Peyer's patch (tissue), 4 donors: Measurements from ENCODE around the gene SPG7. TPM values are rescaled to one million over a fixed set of nuclear protein-coding genes. Genes with fewer than 3 reads are reported as not detected.
A peak's percentile ranks its signal among the peaks of the same experiment; 100 is the strongest.

ENCODE experiments used
- DNase-seq, 3 donors: peaks; one replicate each; pipeline ENCODE4 v3.0.0-alpha.2; 2017 to 2019
- H3K27ac ChIP-seq, 4 donors: fragments of 200-600 bp; sonication (generic); one replicate each; pipeline ENCODE4 v1.5.1; 2016 to 2019
- H3K27me3 ChIP-seq, 2 donors: fragments of 200-600 bp; sonication (generic); one replicate each; pipeline ENCODE4 v1.5.1; 2019
- H3K36me3 ChIP-seq, 3 donors: fragments of 200-600 bp; sonication (generic); one replicate each; pipeline ENCODE4 v1.5.1; 2016 to 2019
- H3K4me1 ChIP-seq, 4 donors: fragments of 200-600 bp; sonication (generic); one replicate each; pipeline ENCODE4 v1.5.1; 2016 to 2019
- H3K4me3 ChIP-seq, 4 donors: fragments of 200-600 bp; sonication (generic); 1 replicate in 3 of 4; 2 replicates in 1 of 4; pipeline ENCODE4 v1.5.1; 2016 to 2019; ENCODE audit warnings: mild to moderate bottlenecking in 1 of 4
- H3K9me3 ChIP-seq, 4 donors: fragments of 200-600 bp; sonication (generic); one replicate each; pipeline ENCODE4 v1.5.1; 2016 to 2019; ENCODE audit warnings: mild to moderate bottlenecking in 1 of 4
- CTCF ChIP-seq, 6 experiments: fragments of 450-650 bp in 4 of 6; fragments of 200-600 bp in 2 of 6; sonication (generic) in 1 of 6; IDR thresholded peaks; one replicate each; pipeline ENCODE4 v1.5.1; 2017 to 2019; ENCODE audit warnings: antibody characterized with exemption in 6 of 6, mild to moderate bottlenecking in 3 of 6, moderate library complexity in 1 of 6
- POLR2A ChIP-seq, 2 donors: fragments of 450-650 bp; IDR thresholded peaks; one replicate each; pipeline ENCODE4 v1.5.1; 2017; ENCODE audit warnings: antibody characterized with exemption in 2 of 2, mild to moderate bottlenecking in 2 of 2, moderate library complexity in 2 of 2
- total RNA-seq, 4 donors: library from RNA; depleted of rRNA; stranded (reverse); fragments of >200 nt; gene quantifications; one replicate each; pipeline ENCODE4 v1.1.0, GENCODE V29; 2016

The SPG7 gene
- total RNA-seq, 4 donors from 2014 or later: 242 to 461 (median 378) TPM

- Histone ChIP-seq H3K9me3 (no peaks in the 10 kb centered on the region), H3K4me3 (no peak overlapping the region), H3K36me3 (no peaks in the 10 kb centered on the region), H3K4me1 (peaks cover 0 to 18% (median 0%) of the 10 kb centered on the region in 4 donors), H3K27ac (no peak overlapping the region), H3K27me3 (no peaks in the 10 kb centered on the region)
- TF ChIP-seq POLR2A (IDR thresholded peaks at IDR 0.05) (no peak), CTCF (IDR thresholded peaks at IDR 0.05) (no peak)
- no peak for DNase-seq
These were observed 73.0 kb downstream of the SPG7 start for GRCh38 chr16:89581045-89581695.

GRCh38 chr16:89581861-89582563, 73.8 kb downstream of the SPG7 start:
- Histone ChIP-seq H3K4me1 (peaks cover 0 to 16% (median 0%) of the 10 kb centered on the region in 4 donors), H3K4me3 (no peak overlapping the region), H3K27ac (peak overlapping the region in 3 of 4 donors; percentile 58 to 79 (median 60)), H3K27me3 (no peaks in the 10 kb centered on the region), H3K36me3 (no peaks in the 10 kb centered on the region), H3K9me3 (no peaks in the 10 kb centered on the region)
- DNase-seq: no peak
- TF ChIP-seq CTCF (IDR thresholded peaks at IDR 0.05) (no peak), POLR2A (IDR thresholded peaks at IDR 0.05) (no peak)

- Histone ChIP-seq H3K4me1 (peaks cover 0 to 16% (median 0%) of the 10 kb centered on the region in 4 donors), H3K4me3 (no peak overlapping the region), H3K27ac (peak overlapping the region in 3 of 4 donors; percentile 58 to 79 (median 60)), H3K27me3 (no peaks in the 10 kb centered on the region), H3K36me3 (no peaks in the 10 kb centered on the region), H3K9me3 (no peaks in the 10 kb centered on the region)
- DNase-seq: no peak
- no peak for TF ChIP-seq POLR2A (IDR thresholded peaks at IDR 0.05)
These were observed 74.5 kb downstream of the SPG7 start for GRCh38 chr16:89582614-89583196.

GRCh38 chr16:89583197-89583894, 75.1 kb downstream of the SPG7 start:
- Histone ChIP-seq H3K36me3 (no peaks in the 10 kb centered on the region), H3K4me3 (no peak overlapping the region), H3K4me1 (peaks cover 0 to 16% (median 0%) of the 10 kb centered on the region in 4 donors), H3K9me3 (no peaks in the 10 kb centered on the region), H3K27me3 (no peaks in the 10 kb centered on the region), H3K27ac (no peak overlapping the region)
- no peak for DNase-seq
- no peak for TF ChIP-seq CTCF (IDR thresholded peaks at IDR 0.05)
- TF ChIP-seq POLR2A (IDR thresholded peaks at IDR 0.05): no peak

GRCh38 chr16:89583895-89584644, 75.9 kb downstream of the SPG7 start:
- Histone ChIP-seq H3K4me1 (peaks cover 0 to 16% (median 0%) of the 10 kb centered on the region in 4 donors), H3K9me3 (no peaks in the 10 kb centered on the region), H3K27ac (no peak overlapping the region), H3K27me3 (no peaks in the 10 kb centered on the region), H3K36me3 (no peaks in the 10 kb centered on the region), H3K4me3 (no peak overlapping the region)
- TF ChIP-seq CTCF (IDR thresholded peaks at IDR 0.05) (no peak), POLR2A (IDR thresholded peaks at IDR 0.05) (no peak)
- no peak for DNase-seq
